H1 (cell line): ENCODE data around the gene CNTN5. TPM values are rescaled to one million over a fixed set of nuclear protein-coding genes. Genes with fewer than 3 reads are reported as not detected.

Experiments
- CTCF ChIA-PET: fragments of 300-600 bp; sonication (Branson Sonifier 250); formaldehyde crosslinking; loops from one replicate; lab custom pipeline; 2021; ENCODE audit not compliant: partially characterized antibody; lab: Charles Lee
- POLR2A ChIA-PET: fragments of 300-600 bp; sonication (Branson Sonifier 250); formaldehyde crosslinking; loops from one replicate; lab custom pipeline; 2021; ENCODE audit warnings: inconsistent platforms; ENCODE audit not compliant: partially characterized antibody; lab: Charles Lee
- DNase-seq, 2 experiments: peaks; one replicate each; pipeline versions ENCODE4 v3.0.0 to v3.0.0-alpha.2; 2010 to 2022; ENCODE audit warnings: low spot score in 2 of 2, low read depth in 1 of 2, mixed read lengths in 1 of 2
- FAIRE-seq: peaks from 2 replicates; lab custom pipeline; 2011; peaks lifted over from hg19 to GRCh38; lab: Jason Lieb, UNC
- H2AFZ ChIP-seq: 2 replicates; pipeline ENCODE4 v1.8.1; 2012; ENCODE audit warnings: low read length, inconsistent platforms
- H2AK5ac ChIP-seq: 2 replicates; pipeline ENCODE4 v1.6.1; 2013; ENCODE audit warnings: low read depth, low read length
- H2BK120ac ChIP-seq: replicated peaks from 2 replicates; pipeline ENCODE3; 2013; ENCODE audit warnings: low read depth, low read length, inconsistent platforms
- H2BK12ac ChIP-seq: 2 replicates; pipeline ENCODE4 v1.6.1; 2013; ENCODE audit warnings: low read depth, low read length
- H2BK15ac ChIP-seq: 2 replicates; pipeline ENCODE4 v1.6.1; 2013; ENCODE audit warnings: low read length
- H2BK20ac ChIP-seq: 2 replicates; pipeline ENCODE4 v1.6.1; 2013; ENCODE audit warnings: low read length
- H2BK5ac ChIP-seq: 2 replicates; pipeline ENCODE4 v1.6.1; 2013; ENCODE audit warnings: low read depth, low read length
- H3K14ac ChIP-seq: 2 replicates; pipeline ENCODE4 v1.6.1; 2013; ENCODE audit warnings: inconsistent platforms; ENCODE audit not compliant: insufficient read length
- H3K18ac ChIP-seq: 2 replicates; pipeline ENCODE4 v1.6.1; 2013; ENCODE audit warnings: low read length; ENCODE audit errors: extremely low read depth
- H3K23ac ChIP-seq: 2 replicates; pipeline ENCODE4 v1.6.1; 2013; ENCODE audit warnings: inconsistent platforms; ENCODE audit not compliant: insufficient read length
- H3K23me2 ChIP-seq: 2 replicates; pipeline ENCODE4 v1.6.1; 2013; ENCODE audit warnings: low read depth, low read length
- H3K27ac ChIP-seq: 2 replicates; pipeline ENCODE4 v1.6.1; 2011; ENCODE audit warnings: low read depth, low read length, inconsistent platforms
- H3K27me3 ChIP-seq, 4 experiments: replicated peaks in 1 of 4; 1 replicate in 1 of 4; 2 replicates in 3 of 4; pipeline versions ENCODE4 v1.6.1 to v1.8.1; 2011 to 2013; ENCODE audit warnings: low read length in 3 of 4, mild to moderate bottlenecking in 3 of 4, inconsistent platforms in 2 of 4, mixed read lengths in 2 of 4, moderate library complexity in 1 of 4; ENCODE audit not compliant: control insufficient read depth in 3 of 4, insufficient read depth in 3 of 4; ENCODE audit errors: extremely low read depth in 1 of 4
- H3K36me3 ChIP-seq, 4 experiments: 2 replicates each; pipeline versions ENCODE4 v1.6.1 to v1.8.1; 2011 to 2013; ENCODE audit warnings: mild to moderate bottlenecking in 4 of 4, low read length in 3 of 4, moderate library complexity in 2 of 4, control low read depth in 1 of 4, inconsistent platforms in 1 of 4; ENCODE audit not compliant: insufficient read depth in 4 of 4, control insufficient read depth in 2 of 4
- H3K4ac ChIP-seq: replicated peaks from 2 replicates; pipeline ENCODE3; 2013; ENCODE audit warnings: low read length, low read depth, mixed read lengths, inconsistent platforms; ENCODE audit not compliant: insufficient read length
- H3K4me1 ChIP-seq, 4 experiments: replicated peaks in 1 of 4; 1 replicate in 1 of 4; 2 replicates in 3 of 4; pipeline versions ENCODE4 v1.6.1 to v1.8.1; 2011 to 2013; ENCODE audit warnings: low read length in 3 of 4, inconsistent platforms in 2 of 4, mixed read lengths in 1 of 4; ENCODE audit not compliant: insufficient read depth in 4 of 4, control insufficient read depth in 3 of 4
- H3K4me2 ChIP-seq, 2 experiments: 2 replicates each; pipeline versions ENCODE4 v1.6.1 to v1.8.1; 2011 to 2013; ENCODE audit warnings: low read depth in 2 of 2, low read length in 2 of 2, control low read depth in 1 of 2, inconsistent platforms in 1 of 2, mild to moderate bottlenecking in 1 of 2; ENCODE audit not compliant: insufficient read depth in 1 of 2
- H3K4me3 ChIP-seq, 4 experiments: fragments of 200-600, 300-600 bp in 1 of 4; sonication (generic), shearing (Covaris generic), sonication (Bioruptor Twin) in 1 of 4; 2 replicates each; pipeline versions ENCODE4 v1.5.1 to v1.8.1; 2011 to 2016; ENCODE audit warnings: low read length in 4 of 4, low read depth in 3 of 4, control low read depth in 2 of 4, inconsistent platforms in 2 of 4, mild to moderate bottlenecking in 2 of 4, mixed read lengths in 1 of 4, moderate library complexity in 1 of 4; ENCODE audit not compliant: insufficient read depth in 2 of 4; ENCODE audit errors: extremely low read depth in 1 of 4
- H3K56ac ChIP-seq: replicated peaks from 2 replicates; pipeline ENCODE3; 2013; ENCODE audit warnings: low read depth, mild to moderate bottlenecking, mixed read lengths, low read length, inconsistent platforms; ENCODE audit not compliant: insufficient read length
- H3K79me1 ChIP-seq: 2 replicates; pipeline ENCODE4 v1.6.1; 2013; ENCODE audit warnings: low read depth, low read length, control low read depth
- H3K79me2 ChIP-seq, 2 experiments: 2 replicates each; pipeline versions ENCODE4 v1.6.1 to v1.8.1; 2012 to 2013; ENCODE audit warnings: low read length in 2 of 2, mild to moderate bottlenecking in 2 of 2, inconsistent platforms in 1 of 2; ENCODE audit not compliant: insufficient read depth in 2 of 2, control insufficient read depth in 1 of 2
- H3K9ac ChIP-seq, 4 experiments: replicated peaks in 1 of 4; 1 replicate in 1 of 4; 2 replicates in 3 of 4; pipeline versions ENCODE4 v1.6.1 to v1.8.1; 2011 to 2013; ENCODE audit warnings: low read depth in 3 of 4, low read length in 3 of 4, control low read depth in 2 of 4, mild to moderate bottlenecking in 2 of 4, moderate library complexity in 2 of 4, inconsistent platforms in 1 of 4; ENCODE audit errors: extremely low read depth in 1 of 4
- H3K9me3 ChIP-seq, 2 experiments: 2 replicates each; pipeline versions ENCODE4 v1.6.1 to v1.8.1; 2012 to 2013; ENCODE audit warnings: mild to moderate bottlenecking in 2 of 2, moderate library complexity in 2 of 2, control low read depth in 1 of 2, inconsistent platforms in 1 of 2, low read depth in 1 of 2, low read length in 1 of 2, mixed read lengths in 1 of 2; ENCODE audit not compliant: insufficient read depth in 2 of 2
- H4K20me1 ChIP-seq, 2 experiments: replicated peaks in 1 of 2; 2 replicates each; pipeline versions ENCODE3 to v1.8.1; 2011 to 2013; ENCODE audit warnings: inconsistent platforms in 2 of 2, low read length in 2 of 2, mild to moderate bottlenecking in 1 of 2; ENCODE audit not compliant: insufficient read depth in 2 of 2, control insufficient read depth in 1 of 2
- H4K5ac ChIP-seq: 2 replicates; pipeline ENCODE4 v1.6.1; 2013; ENCODE audit warnings: low read length, low read depth, mixed read lengths, inconsistent platforms; ENCODE audit not compliant: insufficient read length
- H4K8ac ChIP-seq: 2 replicates; pipeline ENCODE4 v1.8.0; 2013; ENCODE audit warnings: mild to moderate bottlenecking, moderate library complexity, low read length, inconsistent platforms; ENCODE audit not compliant: insufficient read depth; ENCODE audit errors: extremely low read depth
- H4K91ac ChIP-seq: replicated peaks from 2 replicates; pipeline ENCODE3; 2013; ENCODE audit warnings: low read length, mixed read lengths, inconsistent platforms; ENCODE audit not compliant: insufficient read length
- HDAC6 ChIP-seq: IDR thresholded peaks from one replicate; pipeline ENCODE4 v1.7.1; 2012; ENCODE audit warnings: low read depth, mild to moderate bottlenecking, inconsistent platforms, low read length, moderate library complexity
- MAFK ChIP-seq: IDR thresholded peaks from 2 replicates; pipeline ENCODE4 v1.6.1; 2012; ENCODE audit warnings: low read depth, mild to moderate bottlenecking, improper control_type of control experiment, low read length
- WGBS, 2 experiments: shearing (Covaris generic) in 1 of 2; methylation state at CpG; one replicate each; pipeline versions ENCODE4 v1.1.6 to v1.1.7; 2013 to 2015; ENCODE audit warnings: low lambda C conversion rate in 2 of 2, mixed read lengths in 2 of 2, inconsistent platforms in 1 of 2, low coverage in 1 of 2, missing lambda C conversion rate in 1 of 2; ENCODE audit not compliant: insufficient replicate concordance in 2 of 2, insufficient coverage in 1 of 2, insufficient read length in 1 of 2; ENCODE audit errors: extremely low coverage in 1 of 2, missing lambda C conversion rate in 1 of 2; 5-methylcytosine and 5-hydroxymethylcytosine counted together
- polyA plus RNA-seq, 7 experiments: library from polyadenylated mRNA; depleted of rRNA in 3 of 7; stranded (reverse) in 5 of 7; unstranded in 2 of 7; fragments of >200 nt in 5 of 7; fragments of 200-250 nt in 2 of 7; gene quantifications; 1 replicate in 5 of 7; 2 replicates in 1 of 7; 4 replicates in 1 of 7; pipeline versions ENCODE4 v1.2.1 to v1.2.3, GENCODE V29; 2011 to 2013; ENCODE audit warnings: missing spikeins in 2 of 7, mixed read lengths in 2 of 7
- total RNA-seq: library from RNA; stranded (reverse); fragmentation: NEBNext Ultra II Directional; extraction: Animal tissue kit (Norgen Biotek cat#: 25700); gene quantifications from 2 replicates; pipeline ENCODE4 v1.2.1, GENCODE V29; 2021

The CNTN5 gene
- total and polyA plus RNA-seq, 2 of the 8 experiments (the other 6 are each of a cell fraction or from before 2014, with no cell fraction given): not detected

DNA sequence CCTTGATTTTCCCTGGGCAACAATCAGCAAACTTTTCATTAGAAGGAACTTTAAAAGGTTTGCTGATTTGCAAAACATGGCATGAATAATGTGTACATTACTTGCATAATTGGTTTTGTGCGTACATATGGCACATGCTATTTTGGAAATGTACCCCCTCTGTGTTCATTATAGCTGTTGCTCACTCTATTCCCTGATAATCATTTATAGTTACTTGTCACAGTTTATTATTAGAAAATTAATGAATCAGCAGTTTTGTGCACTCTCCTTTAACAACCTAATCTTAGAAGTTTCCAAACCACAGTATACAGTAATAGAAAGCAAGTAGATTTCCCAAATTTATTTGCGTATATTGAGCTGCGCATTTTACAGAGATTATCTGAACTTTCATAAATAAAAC is 389.9 kb downstream of the CNTN5 start:
- no peak overlapping the region for H4K5ac ChIP-seq

More for the DNA sequence above, 389.9 kb downstream of the CNTN5 start:
- Histone ChIP-seq H3K36me3 (no peaks in the 10 kb centered on the region), H3K9me3 (no peaks in the 10 kb centered on the region), H2BK15ac (no peak overlapping the region), H3K23me2 (no peaks in the 10 kb centered on the region), H4K8ac (no peak overlapping the region)
- POLR2A ChIA-PET: no interaction called here
- TF ChIP-seq MAFK (peak; percentile 61; the same call in 1 of the 2 replicates), HDAC6 (no peak)
- TF ChIP-seq, all 59 proteins: peak for 1
- Histone ChIP-seq H2BK120ac (no peak overlapping the region), H4K20me1 (no peaks in the 10 kb centered on the region), H3K56ac (no peak overlapping the region), H2AFZ (no peak overlapping the region), H3K18ac (no peak overlapping the region), H3K23ac (no peak overlapping the region), H3K14ac (no peak overlapping the region), H2BK5ac (no peak overlapping the region), H4K91ac (no peak overlapping the region), H3K27ac (no peak overlapping the region), H3K4me3 (no peak overlapping the region), H3K4ac (no peak overlapping the region), H3K27me3 (no peaks in the 10 kb centered on the region), H3K79me2 (no peaks in the 10 kb centered on the region), H3K4me1 (no peaks in the 10 kb centered on the region), H3K9ac (no peak overlapping the region), H2BK12ac (no peak overlapping the region), H2BK20ac (no peak overlapping the region), H3K4me2 (no peak overlapping the region), H2AK5ac (no peak overlapping the region), H3K79me1 (no peaks in the 10 kb centered on the region)
- 90% methylated on average over 3 of the region's 3 CpGs; no CpG with 5 or more reads in 1 of the 2 experiments for WGBS, 2 experiments
- FAIRE-seq (no peak), DNase-seq (no peak)
- CTCF ChIA-PET: no interaction called here
